ENCODE data around the gene ASB7.

Gene ASB7

GRCh38 chr15:100597862-100598261, 4.5 kb upstream of the ASB7 start:
- DNase-seq (ENCODE audit: low spot score): no peak

- no peak for DNase-seq (ENCODE audit: low spot score)
Measured at GRCh38 chr15:100598655-100599054, 3.7 kb upstream of the ASB7 start.

GRCh38 chr15:100601163-100601562, 1.2 kb upstream of the ASB7 start:
- no peak for DNase-seq (ENCODE audit: low spot score)

GRCh38 chr15:100601617-100602063, 749 bp upstream of the ASB7 start:
- DNase-seq (ENCODE audit: low spot score): no peak

- DNase-seq (ENCODE audit: low spot score): no peak
Measured at GRCh38 chr15:100602823-100603393, 519 bp downstream of the ASB7 start.

GRCh38 chr15:100612539-100612938, 10.2 kb downstream of the ASB7 start:
- DNase-seq (ENCODE audit: low spot score): no peak

GRCh38 chr15:100613208-100613607, 10.8 kb downstream of the ASB7 start:
- no peak for DNase-seq (ENCODE audit: low spot score)

GRCh38 chr15:100614336-100614735, 11.9 kb downstream of the ASB7 start:
- no peak for DNase-seq (ENCODE audit: low spot score)

GRCh38 chr15:100614918-100615317, 12.5 kb downstream of the ASB7 start:
- no peak for DNase-seq (ENCODE audit: low spot score)

- no peak for DNase-seq (ENCODE audit: low spot score)
Measured at GRCh38 chr15:100615801-100616200, 13.4 kb downstream of the ASB7 start.

- DNase-seq (ENCODE audit: low spot score): no peak
Measured at GRCh38 chr15:100616700-100617099, 14.3 kb downstream of the ASB7 start.

- DNase-seq (ENCODE audit: low spot score): no peak
Measured at GRCh38 chr15:100623301-100623700, 20.9 kb downstream of the ASB7 start.

GRCh38 chr15:100627789-100628395, 25.5 kb downstream of the ASB7 start:
- DNase-seq (ENCODE audit: low spot score): peak; percentile 64

GRCh38 chr15:100628746-100629145, 26.4 kb downstream of the ASB7 start:
- DNase-seq (ENCODE audit: low spot score): no peak

- no peak for DNase-seq (ENCODE audit: low spot score)
Measured at GRCh38 chr15:100631831-100632230, 29.4 kb downstream of the ASB7 start.

GRCh38 chr15:100633763-100634075, 31.3 kb downstream of the ASB7 start:
- no peak for DNase-seq (ENCODE audit: low spot score)

GRCh38 chr15:100635406-100636071, 33.1 kb downstream of the ASB7 start:
- DNase-seq (ENCODE audit: low spot score): no peak

GRCh38 chr15:100638177-100638730, 35.9 kb downstream of the ASB7 start:
- no peak for DNase-seq (ENCODE audit: low spot score)

GRCh38 chr15:100642213-100642949, 40.0 kb downstream of the ASB7 start:
- no peak for DNase-seq (ENCODE audit: low spot score)

- DNase-seq (ENCODE audit: low spot score): no peak
Measured at GRCh38 chr15:100642950-100643338, 40.6 kb downstream of the ASB7 start.

GRCh38 chr15:100645671-100646070, 43.3 kb downstream of the ASB7 start:
- no peak for DNase-seq (ENCODE audit: low spot score)

- DNase-seq (ENCODE audit: low spot score): no peak
Measured at GRCh38 chr15:100648951-100649350, 46.6 kb downstream of the ASB7 start.

- DNase-seq (ENCODE audit: low spot score): no peak
Measured at GRCh38 chr15:100650685-100651084, 48.3 kb downstream of the ASB7 start.
